H1 (cell line): ENCODE data around the gene ZDHHC3. TPM values are rescaled to one million over a fixed set of nuclear protein-coding genes. Genes with fewer than 3 reads are reported as not detected.

ENCODE experiments used
- CTCF ChIA-PET: fragments of 300-600 bp; sonication (Branson Sonifier 250); formaldehyde crosslinking; loops from one replicate; lab custom pipeline; 2021; ENCODE audit not compliant: partially characterized antibody; lab: Charles Lee
- POLR2A ChIA-PET: fragments of 300-600 bp; sonication (Branson Sonifier 250); formaldehyde crosslinking; loops from one replicate; lab custom pipeline; 2021; ENCODE audit warnings: inconsistent platforms; ENCODE audit not compliant: partially characterized antibody; lab: Charles Lee
- DNase-seq, 2 experiments: peaks; one replicate each; pipeline versions ENCODE4 v3.0.0 to v3.0.0-alpha.2; 2010 to 2022; ENCODE audit warnings: low spot score in 2 of 2, low read depth in 1 of 2, mixed read lengths in 1 of 2
- FAIRE-seq: peaks from 2 replicates; lab custom pipeline; 2011; peaks lifted over from hg19 to GRCh38; lab: Jason Lieb, UNC
- H2AFZ ChIP-seq: 2 replicates; pipeline ENCODE4 v1.8.1; 2012; ENCODE audit warnings: low read length, inconsistent platforms
- H2AK5ac ChIP-seq: 2 replicates; pipeline ENCODE4 v1.6.1; 2013; ENCODE audit warnings: low read depth, low read length
- H2BK120ac ChIP-seq: replicated peaks from 2 replicates; pipeline ENCODE3; 2013; ENCODE audit warnings: low read depth, low read length, inconsistent platforms
- H2BK12ac ChIP-seq: 2 replicates; pipeline ENCODE4 v1.6.1; 2013; ENCODE audit warnings: low read depth, low read length
- H2BK15ac ChIP-seq: 2 replicates; pipeline ENCODE4 v1.6.1; 2013; ENCODE audit warnings: low read length
- H2BK20ac ChIP-seq: 2 replicates; pipeline ENCODE4 v1.6.1; 2013; ENCODE audit warnings: low read length
- H2BK5ac ChIP-seq: 2 replicates; pipeline ENCODE4 v1.6.1; 2013; ENCODE audit warnings: low read depth, low read length
- H3K14ac ChIP-seq: 2 replicates; pipeline ENCODE4 v1.6.1; 2013; ENCODE audit warnings: inconsistent platforms; ENCODE audit not compliant: insufficient read length
- H3K18ac ChIP-seq: 2 replicates; pipeline ENCODE4 v1.6.1; 2013; ENCODE audit warnings: low read length; ENCODE audit errors: extremely low read depth
- H3K23ac ChIP-seq: 2 replicates; pipeline ENCODE4 v1.6.1; 2013; ENCODE audit warnings: inconsistent platforms; ENCODE audit not compliant: insufficient read length
- H3K23me2 ChIP-seq: 2 replicates; pipeline ENCODE4 v1.6.1; 2013; ENCODE audit warnings: low read depth, low read length
- H3K27ac ChIP-seq: 2 replicates; pipeline ENCODE4 v1.6.1; 2011; ENCODE audit warnings: low read depth, low read length, inconsistent platforms
- H3K27me3 ChIP-seq, 4 experiments: replicated peaks in 1 of 4; 1 replicate in 1 of 4; 2 replicates in 3 of 4; pipeline versions ENCODE4 v1.6.1 to v1.8.1; 2011 to 2013; ENCODE audit warnings: low read length in 3 of 4, mild to moderate bottlenecking in 3 of 4, inconsistent platforms in 2 of 4, mixed read lengths in 2 of 4, moderate library complexity in 1 of 4; ENCODE audit not compliant: control insufficient read depth in 3 of 4, insufficient read depth in 3 of 4; ENCODE audit errors: extremely low read depth in 1 of 4
- H3K36me3 ChIP-seq, 4 experiments: 2 replicates each; pipeline versions ENCODE4 v1.6.1 to v1.8.1; 2011 to 2013; ENCODE audit warnings: mild to moderate bottlenecking in 4 of 4, low read length in 3 of 4, moderate library complexity in 2 of 4, control low read depth in 1 of 4, inconsistent platforms in 1 of 4; ENCODE audit not compliant: insufficient read depth in 4 of 4, control insufficient read depth in 2 of 4
- H3K4ac ChIP-seq: replicated peaks from 2 replicates; pipeline ENCODE3; 2013; ENCODE audit warnings: low read length, low read depth, mixed read lengths, inconsistent platforms; ENCODE audit not compliant: insufficient read length
- H3K4me1 ChIP-seq, 4 experiments: replicated peaks in 1 of 4; 1 replicate in 1 of 4; 2 replicates in 3 of 4; pipeline versions ENCODE4 v1.6.1 to v1.8.1; 2011 to 2013; ENCODE audit warnings: low read length in 3 of 4, inconsistent platforms in 2 of 4, mixed read lengths in 1 of 4; ENCODE audit not compliant: insufficient read depth in 4 of 4, control insufficient read depth in 3 of 4
- H3K4me2 ChIP-seq, 2 experiments: 2 replicates each; pipeline versions ENCODE4 v1.6.1 to v1.8.1; 2011 to 2013; ENCODE audit warnings: low read depth in 2 of 2, low read length in 2 of 2, control low read depth in 1 of 2, inconsistent platforms in 1 of 2, mild to moderate bottlenecking in 1 of 2; ENCODE audit not compliant: insufficient read depth in 1 of 2
- H3K4me3 ChIP-seq, 4 experiments: fragments of 200-600, 300-600 bp in 1 of 4; sonication (generic), shearing (Covaris generic), sonication (Bioruptor Twin) in 1 of 4; 2 replicates each; pipeline versions ENCODE4 v1.5.1 to v1.8.1; 2011 to 2016; ENCODE audit warnings: low read length in 4 of 4, low read depth in 3 of 4, control low read depth in 2 of 4, inconsistent platforms in 2 of 4, mild to moderate bottlenecking in 2 of 4, mixed read lengths in 1 of 4, moderate library complexity in 1 of 4; ENCODE audit not compliant: insufficient read depth in 2 of 4; ENCODE audit errors: extremely low read depth in 1 of 4
- H3K56ac ChIP-seq: replicated peaks from 2 replicates; pipeline ENCODE3; 2013; ENCODE audit warnings: low read depth, mild to moderate bottlenecking, mixed read lengths, low read length, inconsistent platforms; ENCODE audit not compliant: insufficient read length
- H3K79me1 ChIP-seq: 2 replicates; pipeline ENCODE4 v1.6.1; 2013; ENCODE audit warnings: low read depth, low read length, control low read depth
- H3K79me2 ChIP-seq, 2 experiments: 2 replicates each; pipeline versions ENCODE4 v1.6.1 to v1.8.1; 2012 to 2013; ENCODE audit warnings: low read length in 2 of 2, mild to moderate bottlenecking in 2 of 2, inconsistent platforms in 1 of 2; ENCODE audit not compliant: insufficient read depth in 2 of 2, control insufficient read depth in 1 of 2
- H3K9ac ChIP-seq, 4 experiments: replicated peaks in 1 of 4; 1 replicate in 1 of 4; 2 replicates in 3 of 4; pipeline versions ENCODE4 v1.6.1 to v1.8.1; 2011 to 2013; ENCODE audit warnings: low read depth in 3 of 4, low read length in 3 of 4, control low read depth in 2 of 4, mild to moderate bottlenecking in 2 of 4, moderate library complexity in 2 of 4, inconsistent platforms in 1 of 4; ENCODE audit errors: extremely low read depth in 1 of 4
- H3K9me3 ChIP-seq, 2 experiments: 2 replicates each; pipeline versions ENCODE4 v1.6.1 to v1.8.1; 2012 to 2013; ENCODE audit warnings: mild to moderate bottlenecking in 2 of 2, moderate library complexity in 2 of 2, control low read depth in 1 of 2, inconsistent platforms in 1 of 2, low read depth in 1 of 2, low read length in 1 of 2, mixed read lengths in 1 of 2; ENCODE audit not compliant: insufficient read depth in 2 of 2
- H4K20me1 ChIP-seq, 2 experiments: replicated peaks in 1 of 2; 2 replicates each; pipeline versions ENCODE3 to v1.8.1; 2011 to 2013; ENCODE audit warnings: inconsistent platforms in 2 of 2, low read length in 2 of 2, mild to moderate bottlenecking in 1 of 2; ENCODE audit not compliant: insufficient read depth in 2 of 2, control insufficient read depth in 1 of 2
- H4K5ac ChIP-seq: 2 replicates; pipeline ENCODE4 v1.6.1; 2013; ENCODE audit warnings: low read length, low read depth, mixed read lengths, inconsistent platforms; ENCODE audit not compliant: insufficient read length
- H4K8ac ChIP-seq: 2 replicates; pipeline ENCODE4 v1.8.0; 2013; ENCODE audit warnings: mild to moderate bottlenecking, moderate library complexity, low read length, inconsistent platforms; ENCODE audit not compliant: insufficient read depth; ENCODE audit errors: extremely low read depth
- H4K91ac ChIP-seq: replicated peaks from 2 replicates; pipeline ENCODE3; 2013; ENCODE audit warnings: low read length, mixed read lengths, inconsistent platforms; ENCODE audit not compliant: insufficient read length
- CTBP2 ChIP-seq: IDR thresholded peaks from 2 replicates; pipeline ENCODE4 v1.7.0; 2011; ENCODE audit warnings: borderline replicate concordance, mild to moderate bottlenecking, moderate library complexity, mixed read lengths, low read length; ENCODE audit not compliant: insufficient read depth, insufficient read length
- WGBS, 2 experiments: shearing (Covaris generic) in 1 of 2; methylation state at CpG; one replicate each; pipeline versions ENCODE4 v1.1.6 to v1.1.7; 2013 to 2015; ENCODE audit warnings: low lambda C conversion rate in 2 of 2, mixed read lengths in 2 of 2, inconsistent platforms in 1 of 2, low coverage in 1 of 2, missing lambda C conversion rate in 1 of 2; ENCODE audit not compliant: insufficient replicate concordance in 2 of 2, insufficient coverage in 1 of 2, insufficient read length in 1 of 2; ENCODE audit errors: extremely low coverage in 1 of 2, missing lambda C conversion rate in 1 of 2; 5-methylcytosine and 5-hydroxymethylcytosine counted together
- polyA plus RNA-seq, 7 experiments: library from polyadenylated mRNA; depleted of rRNA in 3 of 7; stranded (reverse) in 5 of 7; unstranded in 2 of 7; fragments of >200 nt in 5 of 7; fragments of 200-250 nt in 2 of 7; gene quantifications; 1 replicate in 5 of 7; 2 replicates in 1 of 7; 4 replicates in 1 of 7; pipeline versions ENCODE4 v1.2.1 to v1.2.3, GENCODE V29; 2011 to 2013; ENCODE audit warnings: missing spikeins in 2 of 7, mixed read lengths in 2 of 7
- total RNA-seq: library from RNA; stranded (reverse); fragmentation: NEBNext Ultra II Directional; extraction: Animal tissue kit (Norgen Biotek cat#: 25700); gene quantifications from 2 replicates; pipeline ENCODE4 v1.2.1, GENCODE V29; 2021

Gene ZDHHC3
- total and polyA plus RNA-seq, 2 of the 8 experiments (the other 6 are each of a cell fraction or from before 2014, with no cell fraction given) = 77.4 to 88.7 TPM

DNA sequence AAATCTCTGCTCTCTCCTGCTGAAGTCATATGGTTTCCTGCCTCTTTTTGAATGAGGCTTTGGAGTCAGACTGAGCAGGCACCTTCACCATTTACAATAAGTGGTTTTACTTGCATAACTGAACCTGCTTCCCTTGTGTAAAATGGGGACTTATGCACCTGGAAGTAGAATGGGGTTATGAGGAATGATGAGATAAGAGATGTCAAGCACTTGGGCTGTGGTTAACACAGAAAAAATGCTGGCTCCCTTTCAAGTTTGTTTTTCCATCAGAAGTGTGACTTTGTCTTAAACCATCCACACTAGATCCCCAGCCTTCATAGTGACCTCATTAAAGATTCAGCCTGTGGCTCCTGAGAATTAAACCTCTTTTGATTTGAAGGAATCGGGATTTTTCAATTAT lies 5.2 kb upstream of the ZDHHC3 start:
- H3K27ac ChIP-seq = no peak overlapping the region
- peaks cover 22% of the 10 kb centered on the region for H3K79me1 ChIP-seq
- no peak overlapping the region for H2AFZ ChIP-seq
- H3K56ac ChIP-seq = no peak overlapping the region
- H3K4me1 ChIP-seq = peaks cover 0 to 6% (median 0%) of the 10 kb centered on the region in 4 experiments; a peak in 2 of 7 replicates
- no peaks in the 10 kb centered on the region for H3K27me3 ChIP-seq
- H3K23ac ChIP-seq = no peak overlapping the region
- no peak overlapping the region for H2BK12ac ChIP-seq
- 88% methylated on average over 1 of the region's 1 CpG; no CpG with 5 or more reads in 1 of the 2 experiments for WGBS, 2 experiments
- H4K91ac ChIP-seq = no peak overlapping the region
- FAIRE-seq (no peak), DNase-seq (no peak)
- H3K4me2 ChIP-seq = no peak overlapping the region
- TF ChIP-seq CTBP2 = no peak
- H3K4me3 ChIP-seq = no peak overlapping the region
- no peak overlapping the region for H3K18ac ChIP-seq
- H3K79me2 ChIP-seq = peaks cover 38 to 97% of the 10 kb centered on the region in 2 experiments
- POLR2A ChIA-PET = no interaction called here
- CTCF ChIA-PET = interaction anchor here (1.6 kb wide), 1 partner anchor 11 kb away, joined by 8 read pairs; no protein-coding TSS in a partner anchor
- no peak overlapping the region for H4K8ac ChIP-seq
- no peak overlapping the region for H4K5ac ChIP-seq
- no peak overlapping the region for H3K9ac ChIP-seq
- peaks cover 10 to 13% of the 10 kb centered on the region in 2 experiments for H4K20me1 ChIP-seq
- no peak overlapping the region for H2BK20ac ChIP-seq
- no peak overlapping the region for H2BK120ac ChIP-seq
- H3K14ac ChIP-seq = no peak overlapping the region
- peaks cover 0 to 16% (median 4%) of the 10 kb centered on the region in 4 experiments; a peak in 4 of 8 replicates for H3K36me3 ChIP-seq
- H2BK5ac ChIP-seq = no peak overlapping the region
- no peaks in the 10 kb centered on the region; the same call in 1 of the 2 replicates for H3K23me2 ChIP-seq
- H3K4ac ChIP-seq = no peak overlapping the region
- H2AK5ac ChIP-seq = no peak overlapping the region
- no peak overlapping the region for H2BK15ac ChIP-seq
- H3K9me3 ChIP-seq = peaks cover 0 to 6% of the 10 kb centered on the region in 2 experiments; a peak in 1 of 4 replicates
